HG02938 (cell line): ENCODE data around the gene CABS1.

ENCODE experiments used
- ATAC-seq: cut with Tn5 transposase; IDR thresholded peaks from one replicate; pipeline ENCODE4 v1.9.1; 2021; ENCODE audit warnings: mild to moderate bottlenecking, moderate library complexity; ENCODE audit not compliant: unreplicated experiment

CABS1 gene

GRCh38 chr4:70334681-70335080 is at the start of gene CABS1:
CABS1 (plus strand) TSS chr4:70334981; CDS start chr4:70335040, 59 bp downstream.
- ATAC-seq = no peak

- no peak for ATAC-seq
Measured at GRCh38 chr4:70288651-70289050, 46.1 kb upstream of the CABS1 start.

DNA sequence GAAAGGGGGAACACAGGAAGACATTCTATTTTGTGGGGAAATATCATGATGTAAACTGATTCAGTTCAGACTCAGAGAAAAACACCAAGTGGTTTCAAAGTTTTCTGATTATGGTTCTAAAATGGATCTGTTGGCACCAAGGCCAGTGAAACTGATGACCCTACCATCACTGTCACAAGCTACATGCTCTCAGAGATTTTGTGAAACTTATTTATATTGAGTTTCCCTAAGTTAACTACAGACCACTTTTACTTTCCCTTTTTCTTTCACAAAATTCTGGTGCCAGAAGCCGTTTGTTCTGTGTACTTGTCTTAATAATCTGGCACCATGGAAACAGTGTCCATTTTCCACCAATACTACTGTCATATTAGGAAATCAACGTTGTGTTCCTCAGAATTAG is 43.4 kb upstream of the CABS1 start:
- no peak for ATAC-seq

- ATAC-seq = no peak
Measured at GRCh38 chr4:70297576-70297975, 37.2 kb upstream of the CABS1 start.

- ATAC-seq = no peak
Measured at GRCh38 chr4:70298051-70298450, 36.7 kb upstream of the CABS1 start.

DNA sequence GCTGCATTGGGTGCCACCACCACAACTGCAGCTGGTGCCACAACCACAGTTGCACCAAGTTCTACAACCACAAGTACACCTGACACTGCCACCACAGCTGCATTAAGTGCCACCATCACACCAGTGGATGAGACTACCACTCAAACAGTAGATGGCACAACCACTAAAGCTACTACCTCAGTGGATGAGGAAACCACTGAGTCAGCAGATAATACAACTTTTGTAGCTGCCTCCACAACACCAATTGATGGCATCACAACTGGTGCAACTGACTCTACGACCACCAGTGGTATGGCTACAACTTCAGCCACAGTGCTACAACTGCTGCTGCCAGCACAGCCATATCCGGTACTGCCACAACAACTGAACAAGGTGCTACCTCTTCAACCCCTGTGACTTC is 35.1 kb upstream of the CABS1 start:
- ATAC-seq = no peak

GRCh38 chr4:70300215-70300614 is 34.6 kb upstream of the CABS1 start:
- no peak for ATAC-seq

GRCh38 chr4:70303090-70303489 is 31.7 kb upstream of the CABS1 start:
- ATAC-seq = no peak

GRCh38 chr4:70305601-70306000 is 29.2 kb upstream of the CABS1 start:
- no peak for ATAC-seq

DNA sequence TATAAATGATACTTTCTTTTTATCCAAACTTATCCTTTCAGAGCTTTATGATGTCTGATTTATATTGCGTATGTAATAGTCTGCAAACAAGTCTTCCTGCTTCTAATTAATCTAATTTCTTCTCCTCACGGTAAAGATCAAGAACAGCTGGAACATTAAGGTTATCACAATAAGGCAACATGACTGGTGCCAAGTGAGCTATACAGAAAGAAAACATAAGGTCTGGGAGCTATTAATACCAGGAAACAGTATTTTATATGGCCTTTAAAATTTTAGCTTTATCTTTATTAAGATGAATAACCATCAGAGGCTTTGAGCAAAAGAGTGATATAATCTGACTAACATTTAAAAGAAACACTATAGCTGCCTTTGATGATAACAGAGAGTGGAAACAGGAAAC is 28.7 kb upstream of the CABS1 start:
- ATAC-seq = no peak

GRCh38 chr4:70313736-70314135 is 21.0 kb upstream of the CABS1 start:
- no peak for ATAC-seq

DNA sequence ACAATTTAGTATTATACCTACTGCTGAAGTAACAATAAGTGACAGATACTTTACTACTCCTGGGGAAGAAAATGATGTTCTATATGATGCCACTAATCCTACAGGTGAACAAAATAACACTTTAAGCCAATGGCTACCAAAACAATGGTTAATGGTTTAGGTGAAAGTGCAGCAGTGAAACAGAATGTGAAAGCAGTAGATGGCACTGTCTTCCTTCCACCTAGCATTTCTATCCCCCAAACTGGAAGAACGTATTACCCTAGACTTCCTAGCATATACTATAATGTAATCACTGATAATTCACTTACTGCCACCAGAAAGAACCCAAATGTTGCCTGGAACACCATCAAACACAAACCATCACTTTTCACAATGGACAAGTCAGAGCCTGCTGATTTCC is 18.9 kb upstream of the CABS1 start:
- peak; percentile 89 for ATAC-seq

DNA sequence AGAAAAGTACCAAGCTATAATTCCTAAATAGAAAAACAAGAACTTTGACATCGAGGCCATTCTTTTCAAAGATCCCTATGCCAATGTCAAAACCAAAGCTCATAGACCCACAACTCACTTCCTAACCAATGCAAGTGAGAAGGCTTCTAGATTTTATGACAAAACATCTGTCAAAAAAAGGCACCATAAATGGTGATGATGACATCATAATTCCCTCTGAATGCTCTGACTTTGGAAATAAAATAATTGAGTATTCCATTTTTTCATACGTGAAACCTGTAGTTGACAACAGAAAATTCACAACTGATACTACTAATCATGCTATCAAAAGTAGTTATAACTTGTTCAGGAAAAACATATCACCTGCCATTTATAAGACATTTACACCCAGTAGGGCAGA is 8.7 kb upstream of the CABS1 start:
- no peak for ATAC-seq

- ATAC-seq = no peak
Measured at GRCh38 chr4:70336043-70336442, 1.3 kb downstream of the CABS1 start.

DNA sequence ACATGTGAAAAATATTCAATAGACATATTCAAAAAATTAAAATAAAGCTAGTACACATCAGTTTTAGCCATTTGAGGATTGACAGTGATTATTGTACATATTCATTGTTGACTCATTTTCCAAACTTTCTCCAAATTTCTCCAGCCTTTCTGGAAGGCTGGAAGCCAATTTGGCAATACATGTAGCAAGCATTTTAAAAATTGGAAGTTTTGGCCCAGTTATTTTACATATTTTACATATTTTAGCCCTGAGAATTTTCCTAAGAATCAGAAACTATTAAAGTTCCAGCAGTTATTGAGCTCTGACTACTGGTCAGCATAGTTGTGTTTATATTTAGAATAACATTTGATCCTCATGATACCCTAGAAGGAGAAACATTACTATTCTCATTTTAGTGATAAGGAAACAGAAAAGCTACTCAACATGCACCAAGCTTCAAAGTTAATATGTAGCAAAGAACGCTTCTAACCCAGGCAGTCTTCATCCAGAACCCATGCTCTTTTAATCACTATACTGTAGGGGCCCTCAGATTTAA is 3.2 kb downstream of the CABS1 start:
- ATAC-seq = no peak

DNA sequence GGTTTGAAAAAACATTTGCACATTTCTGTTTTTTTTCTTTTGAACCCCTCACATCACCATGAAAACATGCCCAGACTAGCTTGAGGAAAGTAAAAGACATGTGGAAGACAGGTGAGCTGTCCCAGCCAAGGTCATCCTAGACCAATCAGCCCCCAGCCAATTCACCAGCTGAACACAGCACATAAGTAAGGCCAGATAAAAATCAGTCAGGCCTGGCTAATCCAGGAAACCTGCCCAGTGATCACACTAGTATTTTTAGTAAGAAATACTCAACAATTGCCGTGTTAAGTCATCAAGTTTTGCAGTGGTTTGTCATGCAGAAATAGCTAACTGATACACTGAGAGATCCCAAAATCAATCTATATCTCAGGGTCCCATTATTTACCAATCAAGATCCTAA is 21.4 kb downstream of the CABS1 start:
- ATAC-seq = no peak

DNA sequence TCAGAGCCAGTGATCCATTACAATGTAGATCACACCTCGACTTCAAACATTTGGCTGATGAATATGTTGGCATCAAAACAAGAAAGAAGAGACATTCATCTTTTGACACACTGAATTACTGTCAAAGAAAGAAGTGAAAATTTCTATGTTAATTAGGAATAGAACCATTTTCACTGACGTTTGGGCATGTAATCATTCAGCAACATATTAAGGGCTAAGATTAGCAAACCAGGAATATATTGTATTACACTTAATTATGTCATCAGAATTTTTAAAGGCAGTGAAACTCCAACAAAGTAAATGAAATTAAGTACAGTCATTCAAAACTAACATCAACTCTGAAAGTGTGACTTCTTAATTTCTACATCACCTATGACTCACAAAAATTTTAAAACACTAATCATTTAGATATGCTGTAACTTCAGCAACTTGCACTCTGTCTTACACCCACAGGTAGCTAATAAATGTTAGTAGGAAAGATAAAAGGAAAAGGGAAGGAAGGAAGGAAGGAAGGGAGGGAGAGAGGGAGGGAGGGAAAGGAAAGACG is 24.4 kb downstream of the CABS1 start:
- no peak for ATAC-seq

GRCh38 chr4:70360460-70360859 is 25.7 kb downstream of the CABS1 start, which contains the start of gene SMR3A:
SMR3A (plus strand) TSS chr4:70360760; CDS start chr4:70362116, 1,356 bp downstream.
- ATAC-seq = no peak

GRCh38 chr4:70364002-70364401 is 29.2 kb downstream of the CABS1 start:
- no peak for ATAC-seq

GRCh38 chr4:70365479-70365878 is 30.7 kb downstream of the CABS1 start:
- ATAC-seq = no peak

DNA sequence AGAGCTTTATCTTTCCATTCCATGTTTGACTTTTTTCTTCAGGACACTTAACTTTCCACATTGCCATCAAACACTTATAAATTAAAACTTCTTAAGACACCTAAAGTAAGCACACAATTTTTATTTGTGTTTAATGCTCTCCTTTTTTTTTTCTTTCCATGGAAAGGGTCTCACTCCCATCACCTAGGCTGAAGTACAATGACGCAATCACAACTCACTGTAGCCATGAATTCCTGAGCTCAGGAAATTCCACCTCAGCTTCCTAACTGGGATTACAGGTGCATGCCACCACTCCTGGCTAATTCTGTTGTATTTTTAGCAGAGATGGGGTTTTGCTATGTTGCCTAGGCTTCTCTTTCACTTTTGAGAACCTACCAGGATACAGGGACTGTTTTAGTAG is 33.0 kb downstream of the CABS1 start:
- no peak for ATAC-seq

GRCh38 chr4:70371987-70372386 is 37.2 kb downstream of the CABS1 start:
- no peak for ATAC-seq

- no peak for ATAC-seq
Measured at GRCh38 chr4:70372760-70373159, 38.0 kb downstream of the CABS1 start.
